Astrocyte (in vitro differentiated cells and primary cell): ENCODE results near the gene HOXB1. TPM values are rescaled to one million over a fixed set of nuclear protein-coding genes. Genes with fewer than 3 reads are reported as not detected.

Experiments
- DNase-seq: peaks from one replicate; pipeline ENCODE4 v3.0.0-alpha.2; 2010; ENCODE audit warnings: low read depth
- FAIRE-seq: peaks from 2 replicates; lab custom pipeline; 2011; peaks lifted over from hg19 to GRCh38; lab: Jason Lieb, UNC
- H2AFZ ChIP-seq: 2 replicates; pipeline ENCODE4 v1.6.0; 2012; ENCODE audit warnings: low read depth, low read length, inconsistent platforms
- H3K27ac ChIP-seq: 2 replicates; pipeline ENCODE4 v1.5.1; 2011; ENCODE audit warnings: low read depth, low read length, inconsistent platforms
- H3K27me3 ChIP-seq: 2 replicates; pipeline ENCODE4 v1.6.0; 2011; ENCODE audit warnings: low read length, inconsistent platforms; ENCODE audit not compliant: insufficient read depth
- H3K36me3 ChIP-seq: 2 replicates; pipeline ENCODE4 v1.5.1; 2011; ENCODE audit warnings: low read length, inconsistent platforms; ENCODE audit not compliant: insufficient read depth
- H3K4me1 ChIP-seq: 2 replicates; pipeline ENCODE4 v1.5.1; 2011; ENCODE audit warnings: low read length, inconsistent platforms; ENCODE audit not compliant: insufficient read depth
- H3K4me2 ChIP-seq: 2 replicates; pipeline ENCODE4 v1.6.0; 2012; ENCODE audit warnings: low read length, inconsistent platforms
- H3K4me3 ChIP-seq: 2 replicates; pipeline ENCODE4 v1.5.1; 2011; ENCODE audit warnings: low read depth, mild to moderate bottlenecking, low read length, inconsistent platforms; ENCODE audit not compliant: insufficient read depth
- H3K79me2 ChIP-seq: 2 replicates; pipeline ENCODE4 v1.6.0; 2012; ENCODE audit warnings: mild to moderate bottlenecking, low read length, inconsistent platforms; ENCODE audit not compliant: insufficient read depth
- H3K9ac ChIP-seq: 2 replicates; pipeline ENCODE4 v1.6.0; 2012; ENCODE audit warnings: mild to moderate bottlenecking, low read length, inconsistent platforms
- H3K9me3 ChIP-seq: 2 replicates; pipeline ENCODE4 v1.5.1; 2012; ENCODE audit warnings: low read depth, mild to moderate bottlenecking, low read length, inconsistent platforms; ENCODE audit not compliant: insufficient read depth
- H4K20me1 ChIP-seq: 2 replicates; pipeline ENCODE4 v1.6.0; 2012; ENCODE audit warnings: low read length, inconsistent platforms; ENCODE audit not compliant: insufficient read depth
- H3K27ac Mint-ChIP-seq: one replicate; pipeline ENCODE4 v1.8.0; 2021; ENCODE audit warnings: mild to moderate bottlenecking, mixed read lengths; ENCODE audit not compliant: unreplicated experiment
- H3K27me3 Mint-ChIP-seq: one replicate; pipeline ENCODE4 v1.8.0; 2021; ENCODE audit warnings: low read depth, mixed read lengths; ENCODE audit not compliant: unreplicated experiment
- H3K36me3 Mint-ChIP-seq: one replicate; pipeline ENCODE4 v1.8.0; 2021; ENCODE audit warnings: low read depth, mixed read lengths; ENCODE audit not compliant: unreplicated experiment
- H3K4me1 Mint-ChIP-seq: one replicate; pipeline ENCODE4 v1.8.0; 2021; ENCODE audit warnings: low read depth, mixed read lengths; ENCODE audit not compliant: unreplicated experiment
- H3K4me3 Mint-ChIP-seq: one replicate; pipeline ENCODE4 v1.8.0; 2021; ENCODE audit warnings: mild to moderate bottlenecking, moderate library complexity, mixed read lengths; ENCODE audit not compliant: unreplicated experiment
- H3K9me3 Mint-ChIP-seq: one replicate; pipeline ENCODE4 v1.8.0; 2021; ENCODE audit warnings: mild to moderate bottlenecking, mixed read lengths; ENCODE audit not compliant: unreplicated experiment
- EZH2 ChIP-seq: IDR thresholded peaks from 2 replicates; pipeline ENCODE4 v1.6.1; 2012; ENCODE audit warnings: mild to moderate bottlenecking, low read length, inconsistent platforms; ENCODE audit not compliant: insufficient read depth
- total RNA-seq: library from RNA; stranded (reverse); gene quantifications from 2 replicates; pipeline ENCODE4 v1.2.1, GENCODE V29; 2021
- TF ChIP-seq, protein P1 (sequence below): IDR thresholded peaks from 2 replicates; pipeline ENCODE4 v1.5.1; 2011; ENCODE audit warnings: low read depth, mild to moderate bottlenecking, inconsistent platforms, low read length, moderate library complexity; ENCODE audit not compliant: insufficient read depth

The HOXB1 gene
- total RNA-seq, 1 donor from 2014 or later: not detected

DNA sequence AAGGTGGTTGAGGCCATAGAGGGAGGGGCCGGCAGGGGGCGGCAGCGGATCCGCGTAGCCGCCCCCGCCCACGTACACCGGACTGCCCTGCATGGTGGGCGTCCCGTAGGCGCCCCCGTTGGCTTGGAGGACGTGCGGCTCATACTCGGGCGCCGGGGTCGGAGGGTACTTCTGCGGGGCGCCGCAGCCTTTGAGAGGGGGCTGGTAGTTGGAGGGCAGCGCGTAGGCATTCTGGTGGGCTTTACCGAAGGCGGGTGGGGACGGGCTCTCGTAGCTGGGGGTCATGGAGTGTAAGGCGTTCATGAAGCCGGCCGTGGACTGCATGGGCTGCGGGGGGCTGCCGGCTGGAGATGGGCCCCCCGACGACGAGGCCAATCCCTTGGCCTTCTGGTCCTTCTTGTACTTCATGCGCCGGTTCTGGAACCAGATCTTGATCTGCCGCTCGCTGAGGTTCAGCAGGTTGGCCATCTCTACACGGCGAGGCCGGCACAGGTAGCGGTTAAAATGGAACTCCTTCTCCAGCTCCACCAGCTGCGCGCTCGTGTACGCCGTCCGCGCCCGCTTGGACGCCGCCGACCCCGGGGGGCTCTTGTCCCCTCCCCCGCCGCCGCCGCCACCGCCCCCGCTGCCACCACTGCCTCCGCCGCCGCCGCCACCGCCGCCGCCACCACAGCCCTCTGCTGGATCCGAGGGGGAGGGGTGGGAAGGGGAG, 19.8 kb upstream of the HOXB1 start:
- H2AFZ ChIP-seq: no peak overlapping the region
- no peaks in the 10 kb centered on the region for H3K9me3 ChIP-seq
- H3K9ac ChIP-seq: peak overlapping the region; percentile 74
- TF ChIP-seq EZH2: peak; percentile 29
- TF ChIP-seq, protein P1, sequence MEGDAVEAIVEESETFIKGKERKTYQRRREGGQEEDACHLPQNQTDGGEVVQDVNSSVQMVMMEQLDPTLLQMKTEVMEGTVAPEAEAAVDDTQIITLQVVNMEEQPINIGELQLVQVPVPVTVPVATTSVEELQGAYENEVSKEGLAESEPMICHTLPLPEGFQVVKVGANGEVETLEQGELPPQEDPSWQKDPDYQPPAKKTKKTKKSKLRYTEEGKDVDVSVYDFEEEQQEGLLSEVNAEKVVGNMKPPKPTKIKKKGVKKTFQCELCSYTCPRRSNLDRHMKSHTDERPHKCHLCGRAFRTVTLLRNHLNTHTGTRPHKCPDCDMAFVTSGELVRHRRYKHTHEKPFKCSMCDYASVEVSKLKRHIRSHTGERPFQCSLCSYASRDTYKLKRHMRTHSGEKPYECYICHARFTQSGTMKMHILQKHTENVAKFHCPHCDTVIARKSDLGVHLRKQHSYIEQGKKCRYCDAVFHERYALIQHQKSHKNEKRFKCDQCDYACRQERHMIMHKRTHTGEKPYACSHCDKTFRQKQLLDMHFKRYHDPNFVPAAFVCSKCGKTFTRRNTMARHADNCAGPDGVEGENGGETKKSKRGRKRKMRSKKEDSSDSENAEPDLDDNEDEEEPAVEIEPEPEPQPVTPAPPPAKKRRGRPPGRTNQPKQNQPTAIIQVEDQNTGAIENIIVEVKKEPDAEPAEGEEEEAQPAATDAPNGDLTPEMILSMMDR: no peak
- no peak for FAIRE-seq
- peak overlapping the region; percentile 31 for H3K4me3 ChIP-seq
- Mint-ChIP-seq H3K4me1 (peaks cover 2% of the 10 kb centered on the region), H3K36me3 (peaks cover 3% of the 10 kb centered on the region), H3K4me3 (no peak overlapping the region), H3K27me3 (peaks cover 83% of the 10 kb centered on the region), H3K27ac (no peak overlapping the region), H3K9me3 (peaks cover 10% of the 10 kb centered on the region)
- no peaks in the 10 kb centered on the region for H3K36me3 ChIP-seq
- DNase-seq: peak; percentile 18
- peaks cover 34% of the 10 kb centered on the region for H3K4me1 ChIP-seq
- peaks cover 72% of the 10 kb centered on the region for H3K79me2 ChIP-seq
- peaks cover 54% of the 10 kb centered on the region for H3K27me3 ChIP-seq
- peak overlapping the region; percentile 74 for H3K27ac ChIP-seq
- no peaks in the 10 kb centered on the region for H4K20me1 ChIP-seq
- peak overlapping the region; percentile 71 for H3K4me2 ChIP-seq

DNA sequence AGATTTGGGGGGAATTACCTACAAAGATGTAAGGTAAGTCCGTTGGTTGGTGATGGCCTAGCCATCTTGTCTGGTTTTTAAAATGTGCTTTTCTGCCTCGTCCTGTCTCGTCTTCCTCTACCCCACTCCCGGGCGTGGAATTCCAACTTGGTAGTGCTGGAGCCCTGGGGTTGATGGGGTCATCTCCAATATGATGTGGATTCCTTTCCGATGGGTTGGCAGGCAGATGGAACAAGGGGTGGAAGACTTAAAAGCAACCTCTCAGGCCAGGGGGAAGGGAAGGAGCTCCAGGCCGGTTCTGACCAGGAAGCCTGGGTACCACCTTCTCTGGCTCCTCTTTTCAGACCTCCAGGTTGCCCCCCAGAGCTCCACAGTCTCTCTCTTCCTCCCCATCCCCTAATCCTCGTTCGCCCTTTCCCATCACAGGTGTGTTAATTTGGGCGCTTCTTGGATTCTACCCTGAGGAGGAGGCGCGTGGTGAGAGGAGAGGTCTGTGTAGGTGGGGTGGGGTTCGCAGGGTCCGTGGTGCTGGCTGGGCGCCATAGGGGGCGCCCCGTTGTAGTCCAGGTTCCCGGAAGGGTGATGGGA, 19.2 kb upstream of the HOXB1 start:
- H4K20me1 ChIP-seq: no peaks in the 10 kb centered on the region
- peaks cover 85% of the 10 kb centered on the region for H3K27me3 Mint-ChIP-seq
- peak overlapping the region; percentile 74 for H3K27ac ChIP-seq
- H3K9me3 ChIP-seq: no peaks in the 10 kb centered on the region
- H3K27ac Mint-ChIP-seq: peak overlapping the region; percentile 18
- peaks cover 60% of the 10 kb centered on the region for H3K27me3 ChIP-seq
- H3K4me2 ChIP-seq: peak overlapping the region; percentile 71
- H3K4me1 Mint-ChIP-seq: no peaks in the 10 kb centered on the region
- peak overlapping the region; percentile 31 for H3K4me3 ChIP-seq
- peak overlapping the region; percentile 74 for H3K9ac ChIP-seq
- H3K79me2 ChIP-seq: peaks cover 75% of the 10 kb centered on the region
- no peak for FAIRE-seq
- H3K4me1 ChIP-seq: peaks cover 40% of the 10 kb centered on the region
- DNase-seq: peak; percentile 66
- H2AFZ ChIP-seq: no peak overlapping the region
- H3K4me3 Mint-ChIP-seq: no peak overlapping the region
- peaks cover 10% of the 10 kb centered on the region for H3K9me3 Mint-ChIP-seq
- peaks cover 3% of the 10 kb centered on the region for H3K36me3 Mint-ChIP-seq
- no peaks in the 10 kb centered on the region for H3K36me3 ChIP-seq
- TF ChIP-seq, protein P1: peak; percentile 11
- TF ChIP-seq EZH2: no peak

DNA sequence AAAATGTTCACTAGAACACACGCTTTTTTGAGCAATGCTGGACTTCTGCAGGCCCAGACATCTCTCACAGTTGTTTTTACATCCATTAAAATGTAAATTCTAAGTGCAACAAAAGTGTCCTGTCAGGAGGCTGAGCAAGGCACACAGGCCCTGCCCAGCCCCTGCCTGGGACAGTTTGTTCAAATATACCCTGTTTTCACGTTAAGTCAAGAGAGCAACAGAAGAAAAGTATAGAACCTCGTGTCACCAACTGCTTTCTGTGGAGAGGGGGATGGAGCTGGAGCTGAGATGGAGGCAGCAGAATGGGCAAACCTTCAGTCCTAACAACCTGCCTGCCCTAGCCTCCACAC, 18.4 kb upstream of the HOXB1 start:
- no peaks in the 10 kb centered on the region for H3K36me3 ChIP-seq
- H3K4me2 ChIP-seq: no peak overlapping the region
- no peak for DNase-seq
- TF ChIP-seq EZH2: no peak
- TF ChIP-seq, protein P1: no peak
- no peaks in the 10 kb centered on the region for H3K4me1 Mint-ChIP-seq
- no peak overlapping the region for H3K9ac ChIP-seq
- FAIRE-seq: no peak
- H3K9me3 Mint-ChIP-seq: peaks cover 10% of the 10 kb centered on the region
- H3K79me2 ChIP-seq: peaks cover 69% of the 10 kb centered on the region
- no peak overlapping the region for H2AFZ ChIP-seq
- peaks cover 60% of the 10 kb centered on the region for H3K27me3 ChIP-seq
- peaks cover 41% of the 10 kb centered on the region for H3K4me1 ChIP-seq
- peaks cover 82% of the 10 kb centered on the region for H3K27me3 Mint-ChIP-seq
- no peaks in the 10 kb centered on the region for H3K9me3 ChIP-seq
- H3K4me3 ChIP-seq: no peak overlapping the region
- H4K20me1 ChIP-seq: no peaks in the 10 kb centered on the region
- H3K27ac Mint-ChIP-seq: no peak overlapping the region
- H3K4me3 Mint-ChIP-seq: no peak overlapping the region
- H3K27ac ChIP-seq: peak overlapping the region; percentile 74
- H3K36me3 Mint-ChIP-seq: peaks cover 3% of the 10 kb centered on the region
